ENCODE results near the gene NRXN2.
A peak's percentile ranks its signal among the peaks of the same experiment; 100 is the strongest.

The NRXN2 gene

DNA sequence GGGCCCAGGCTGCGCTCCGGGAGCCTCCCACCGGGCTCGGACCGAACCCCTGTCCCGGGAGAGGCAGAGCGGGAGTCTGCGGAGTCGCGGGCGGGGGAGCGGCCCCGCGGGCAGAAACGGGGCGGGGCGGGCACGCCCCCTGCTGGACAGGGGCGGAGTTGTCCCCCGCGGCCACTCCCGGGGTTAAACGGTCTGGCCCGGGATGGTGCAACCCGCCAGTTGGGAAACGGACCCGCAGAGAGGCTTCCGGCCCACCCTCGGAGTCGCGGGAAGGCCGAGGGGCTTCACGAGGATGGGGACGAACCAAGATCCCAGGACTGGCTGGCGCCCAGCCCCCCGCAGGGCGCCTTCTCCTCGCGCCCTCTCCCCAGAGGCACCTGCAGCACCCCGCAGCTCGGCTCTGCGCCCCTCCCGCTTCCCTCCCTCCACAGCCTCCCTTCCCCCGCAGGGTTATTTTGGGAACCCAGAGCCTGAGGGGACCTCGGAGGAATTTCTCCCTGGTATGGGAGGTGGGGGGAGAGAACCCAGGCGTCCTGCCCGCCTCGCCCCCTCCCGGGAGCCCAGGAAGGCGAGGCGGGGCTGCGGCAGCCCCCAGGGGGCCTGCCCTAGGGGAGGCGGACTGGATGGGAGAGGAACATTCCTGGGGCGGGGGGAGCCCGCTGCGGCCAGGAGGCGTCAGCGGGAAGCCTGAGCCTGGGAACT, 20.0 kb upstream of the NRXN2 start:
- peak; percentile 35 for TF ChIP-seq POLR2A (IDR thresholded peaks at IDR 0.05; ENCODE audit: extremely low read depth, insufficient read length)
- peak; percentile 54 for TF ChIP-seq MYC (IDR thresholded peaks at IDR 0.05; ENCODE audit: low read depth, low read length)
- TF ChIP-seq, protein P1, sequence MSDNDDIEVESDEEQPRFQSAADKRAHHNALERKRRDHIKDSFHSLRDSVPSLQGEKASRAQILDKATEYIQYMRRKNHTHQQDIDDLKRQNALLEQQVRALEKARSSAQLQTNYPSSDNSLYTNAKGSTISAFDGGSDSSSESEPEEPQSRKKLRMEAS (IDR thresholded peaks at IDR 0.05; ENCODE audit: low read depth, low read length), result no peak
- TF ChIP-seq, protein P2, sequence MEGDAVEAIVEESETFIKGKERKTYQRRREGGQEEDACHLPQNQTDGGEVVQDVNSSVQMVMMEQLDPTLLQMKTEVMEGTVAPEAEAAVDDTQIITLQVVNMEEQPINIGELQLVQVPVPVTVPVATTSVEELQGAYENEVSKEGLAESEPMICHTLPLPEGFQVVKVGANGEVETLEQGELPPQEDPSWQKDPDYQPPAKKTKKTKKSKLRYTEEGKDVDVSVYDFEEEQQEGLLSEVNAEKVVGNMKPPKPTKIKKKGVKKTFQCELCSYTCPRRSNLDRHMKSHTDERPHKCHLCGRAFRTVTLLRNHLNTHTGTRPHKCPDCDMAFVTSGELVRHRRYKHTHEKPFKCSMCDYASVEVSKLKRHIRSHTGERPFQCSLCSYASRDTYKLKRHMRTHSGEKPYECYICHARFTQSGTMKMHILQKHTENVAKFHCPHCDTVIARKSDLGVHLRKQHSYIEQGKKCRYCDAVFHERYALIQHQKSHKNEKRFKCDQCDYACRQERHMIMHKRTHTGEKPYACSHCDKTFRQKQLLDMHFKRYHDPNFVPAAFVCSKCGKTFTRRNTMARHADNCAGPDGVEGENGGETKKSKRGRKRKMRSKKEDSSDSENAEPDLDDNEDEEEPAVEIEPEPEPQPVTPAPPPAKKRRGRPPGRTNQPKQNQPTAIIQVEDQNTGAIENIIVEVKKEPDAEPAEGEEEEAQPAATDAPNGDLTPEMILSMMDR (IDR thresholded peaks at IDR 0.05; ENCODE audit: low read depth, low read length), result peak; percentile 53
- peak overlapping the region; percentile 91 for H3K4me3 ChIP-seq (ENCODE audit: low read depth, low read length)
- peak; percentile 95 for DNase-seq (ENCODE audit: low read depth)

DNA sequence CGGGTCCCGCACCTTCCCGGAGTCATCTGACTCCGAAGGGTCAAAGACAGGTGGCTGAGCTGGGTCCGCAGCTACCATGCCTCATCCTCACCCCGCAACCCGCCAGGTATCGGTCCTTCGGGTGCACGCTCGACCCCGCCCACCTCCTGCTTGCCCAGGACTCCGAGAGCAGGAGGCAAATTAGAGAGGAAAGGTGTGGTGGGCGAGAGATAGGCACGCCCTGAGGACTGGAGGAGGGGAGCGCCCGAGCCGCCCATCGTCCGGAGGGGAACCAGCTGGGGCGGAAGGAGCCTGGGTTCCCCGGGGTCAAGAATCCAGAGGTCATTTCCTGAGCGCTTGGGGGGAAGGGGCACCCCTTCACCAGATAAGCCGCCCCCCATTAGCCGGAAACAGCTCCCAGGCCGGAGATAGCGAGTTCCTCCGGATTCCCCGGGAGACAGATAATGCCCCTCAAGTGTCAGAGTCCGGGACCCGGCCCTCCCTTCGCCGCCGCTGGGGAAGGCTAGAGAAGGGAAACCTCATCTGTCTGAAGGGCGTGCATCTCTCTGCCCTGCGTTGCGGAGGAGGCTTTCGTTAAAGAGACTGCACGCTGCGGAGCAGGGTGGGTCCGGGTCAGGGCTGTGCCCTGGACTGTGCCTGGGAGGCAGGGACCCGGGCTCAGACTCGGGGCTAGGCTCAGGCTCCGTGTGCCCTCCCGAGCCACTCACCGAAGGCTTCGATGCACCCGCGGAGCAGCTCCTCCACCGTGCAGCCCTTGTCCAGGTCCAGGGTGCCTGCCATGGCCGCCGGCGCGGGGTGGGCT, 19.3 kb upstream of the NRXN2 start:
- TF ChIP-seq POLR2A (IDR thresholded peaks at IDR 0.05; ENCODE audit: extremely low read depth, insufficient read length), result no peak
- TF ChIP-seq, protein P1 (IDR thresholded peaks at IDR 0.05; ENCODE audit: low read depth, low read length), result peak; percentile 30; the same call in 1 of the 2 replicates
- H3K4me3 ChIP-seq (ENCODE audit: low read depth, low read length), result peak overlapping the region; percentile 91
- peak; percentile 73 for DNase-seq (ENCODE audit: low read depth)

DNA sequence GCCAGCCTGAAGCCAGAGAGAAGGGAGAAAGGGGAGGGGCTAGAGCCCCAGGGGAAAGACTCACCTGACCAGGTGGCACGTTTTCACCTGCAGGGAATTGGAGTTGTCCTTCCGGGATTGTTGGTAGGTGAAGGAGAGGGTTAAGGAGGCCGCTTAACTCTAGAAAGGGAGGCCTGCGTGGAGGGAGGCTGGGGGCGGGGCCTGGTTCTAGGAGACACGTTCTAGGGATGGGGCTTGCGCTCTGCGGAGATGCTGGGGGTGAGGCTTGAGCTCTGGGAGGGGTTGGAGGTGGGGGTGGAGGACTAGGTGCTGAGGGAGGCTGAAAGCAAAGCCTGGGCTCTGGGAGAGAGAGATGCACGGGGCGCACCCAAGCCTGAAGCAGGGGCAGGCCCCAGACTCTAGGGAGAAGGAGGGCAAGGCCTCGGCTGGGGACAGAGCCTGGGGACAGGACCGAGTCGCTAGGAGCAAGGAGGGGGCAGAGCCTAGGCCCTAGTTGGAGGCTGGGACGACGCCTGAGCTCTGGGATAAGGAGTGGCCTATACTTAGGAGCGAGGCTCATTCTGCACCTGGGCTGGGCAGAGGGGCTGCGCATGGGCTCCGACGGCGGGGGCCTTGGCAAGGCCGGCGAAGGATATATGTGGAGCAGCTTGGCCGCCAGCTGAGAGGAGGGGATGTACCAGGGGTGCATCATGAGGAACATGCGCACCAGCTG, 18.5 kb upstream of the NRXN2 start:
- H3K4me3 ChIP-seq (ENCODE audit: low read depth, low read length), result peak overlapping the region; percentile 91
- DNase-seq (ENCODE audit: low read depth), result no peak
- TF ChIP-seq, protein P2 (IDR thresholded peaks at IDR 0.05; ENCODE audit: low read depth, low read length), result no peak
- TF ChIP-seq MYC (IDR thresholded peaks at IDR 0.05; ENCODE audit: low read depth, low read length) (no peak), POLR2A (IDR thresholded peaks at IDR 0.05; ENCODE audit: extremely low read depth, insufficient read length) (no peak)
- TF ChIP-seq, protein P1 (IDR thresholded peaks at IDR 0.05; ENCODE audit: low read depth, low read length), result no peak

DNA sequence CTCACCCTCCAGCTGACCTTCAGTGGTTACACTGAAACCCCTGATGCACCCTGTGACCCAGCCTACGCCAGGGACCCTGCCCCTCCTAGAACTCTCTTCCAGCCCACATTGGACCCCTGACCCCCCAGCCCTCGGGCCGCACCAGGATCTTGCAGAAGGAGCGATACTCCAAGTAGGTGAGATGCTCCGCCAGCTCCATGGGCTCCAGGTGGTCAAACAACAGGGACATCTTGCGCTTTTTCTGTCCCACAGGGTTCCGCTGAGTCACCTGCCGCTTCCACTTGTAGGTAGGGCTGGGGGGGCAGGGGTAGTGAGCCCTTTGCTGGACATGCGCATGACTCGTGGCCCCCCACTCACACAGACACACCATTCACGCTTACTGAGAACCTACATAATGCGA, 16.9 kb upstream of the NRXN2 start:
- no peak for DNase-seq (ENCODE audit: low read depth)
- no peak overlapping the region for H3K4me3 ChIP-seq (ENCODE audit: low read depth, low read length)
- TF ChIP-seq POLR2A (IDR thresholded peaks at IDR 0.05; ENCODE audit: extremely low read depth, insufficient read length) (no peak), MYC (IDR thresholded peaks at IDR 0.05; ENCODE audit: low read depth, low read length) (no peak)
- TF ChIP-seq, protein P1 (IDR thresholded peaks at IDR 0.05; ENCODE audit: low read depth, low read length), result no peak
- TF ChIP-seq, protein P2 (IDR thresholded peaks at IDR 0.05; ENCODE audit: low read depth, low read length), result no peak

DNA sequence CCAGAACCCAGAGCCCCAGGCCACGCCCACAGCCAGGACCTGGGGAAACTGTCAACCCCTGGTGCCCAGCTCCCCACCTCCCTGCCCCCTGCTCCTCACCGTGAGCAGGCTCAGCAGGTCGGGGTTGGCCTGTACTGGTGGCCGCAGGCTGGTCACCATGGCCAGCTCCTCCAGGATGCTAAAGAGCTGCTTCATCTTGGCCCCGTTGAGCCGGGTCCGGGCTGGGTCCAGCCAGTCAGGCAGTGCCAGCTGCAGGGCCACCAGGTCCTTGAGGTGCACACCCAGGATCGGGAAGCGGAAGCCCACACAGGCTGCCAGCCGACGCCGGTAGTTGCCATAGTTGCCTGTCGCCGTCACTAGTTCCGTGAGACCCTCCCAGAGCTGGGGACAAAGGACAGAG, 13.7 kb upstream of the NRXN2 start:
- TF ChIP-seq, protein P2 (IDR thresholded peaks at IDR 0.05; ENCODE audit: low read depth, low read length), result no peak
- no peak for TF ChIP-seq MYC (IDR thresholded peaks at IDR 0.05; ENCODE audit: low read depth, low read length)
- no peak for DNase-seq (ENCODE audit: low read depth)
- no peak overlapping the region for H3K4me3 ChIP-seq (ENCODE audit: low read depth, low read length)
